Prostate gland (tissue), 2 donors: ENCODE data around the gene KLK1. TPM values are rescaled to one million over a fixed set of nuclear protein-coding genes. Genes with fewer than 3 reads are reported as not detected.
A peak's percentile ranks its signal among the peaks of the same experiment; 100 is the strongest.

Experiments used
- DNase-seq: peaks from one replicate; pipeline ENCODE4 v3.0.0-alpha.2; 2019; ENCODE audit warnings: low spot score
- H3K27ac ChIP-seq, 2 donors: fragments of 200-600 bp; sonication (generic); 2 replicates each; pipeline ENCODE4 v1.5.1; 2017 to 2019
- H3K27me3 ChIP-seq: fragments of 200-600 bp; sonication (generic); replicated peaks from 2 replicates; pipeline ENCODE4 v1.5.1; 2019; ENCODE audit not compliant: insufficient read depth
- H3K36me3 ChIP-seq, 2 donors: fragments of 200-600 bp; sonication (generic); 1 replicate in 1 of 2; 2 replicates in 1 of 2; pipeline versions ENCODE4 v1.5.1 to v1.8.1; 2017 to 2019
- H3K4me1 ChIP-seq: fragments of 200-600 bp; sonication (generic); replicated peaks from 2 replicates; pipeline ENCODE4 v1.5.1; 2019
- H3K4me3 ChIP-seq, 2 donors: fragments of 200-600 bp; sonication (generic); 2 replicates each; pipeline ENCODE4 v1.5.1; 2017 to 2019
- H3K9me3 ChIP-seq: fragments of 200-600 bp; sonication (generic); 2 replicates; pipeline ENCODE4 v1.5.1; 2017
- CTCF ChIP-seq, 4 experiments: fragments of 200-600 bp in 2 of 4; fragments of 450-650 bp in 2 of 4; sonication (generic) in 2 of 4; IDR thresholded peaks; 1 replicate in 3 of 4; 2 replicates in 1 of 4; pipeline ENCODE4 v1.5.1; 2016 to 2019; ENCODE audit warnings: antibody characterized with exemption in 4 of 4, mild to moderate bottlenecking in 2 of 4, moderate library complexity in 2 of 4
- POLR2A ChIP-seq: fragments of 450-650 bp; IDR thresholded peaks from one replicate; pipeline ENCODE4 v1.6.1; 2016; ENCODE audit warnings: antibody characterized with exemption, mild to moderate bottlenecking
- POLR2AphosphoS5 ChIP-seq: sonication (generic); formaldehyde crosslinking; IDR thresholded peaks from one replicate; pipeline ENCODE4 v1.6.1; 2017; ENCODE audit warnings: antibody characterized with exemption
- WGBS: methylation state at CpG from one replicate; pipeline ENCODE4 v1.1.5; 2018; 5-methylcytosine and 5-hydroxymethylcytosine counted together
- intact Hi-C: fragments of 100-400 bp; cut with DNase I; formaldehyde crosslinking; loops from one replicate; pipeline ENCODE4 v1.14.2; 2022
- total RNA-seq, 2 donors: library from RNA; depleted of rRNA; stranded (reverse); fragments of >200 nt; gene quantifications; one replicate each; pipeline ENCODE4 v1.1.0, GENCODE V29; 2016

KLK1 gene
- total RNA-seq = 10 to 100 TPM in 1 of 2 donors, 1 to 10 TPM in 1; 8.3 to 45.2 TPM

GRCh38 chr19:50823389-50824042, at the start of gene KLK1:
Gene KLK1 (minus strand): TSS chr19:50823787. CDS start chr19:50823748, 39 bp downstream.
- no peak within 1 kb of the TSS for H3K4me3 ChIP-seq
- TF ChIP-seq POLR2AphosphoS5 (no peak), POLR2A (no peak), CTCF (IDR thresholded peaks at IDR 0.05) (no peak)
- no peaks in the 10 kb centered on the region for H3K4me1 ChIP-seq
- intact Hi-C loops = no loop called here
- no peak for DNase-seq
- no peaks in the 10 kb centered on the region for H3K36me3 ChIP-seq
- no peak within 1 kb of the TSS for H3K27ac ChIP-seq
- no peaks in the 10 kb centered on the region for H3K27me3 ChIP-seq
- no peaks in the 10 kb centered on the region for H3K9me3 ChIP-seq
- WGBS = 57% methylated on average over 14 of the region's 14 CpGs

GRCh38 chr19:50873056-50873455, 49.5 kb upstream of the KLK1 start, which contains the start of gene KLK2:
Gene KLK2 (plus strand): TSS chr19:50873439. CDS start chr19:50873474, 35 bp downstream.
- peak within 1 kb of the TSS; percentile 97 to 99 for H3K27ac ChIP-seq
- WGBS = 34% methylated on average over 3 of the region's 3 CpGs
- peak within 1 kb of the TSS; percentile 42 to 58 for H3K4me3 ChIP-seq
- no peaks in the 10 kb centered on the region for H3K27me3 ChIP-seq
- DNase-seq = peak; percentile 87
- TF ChIP-seq CTCF (IDR thresholded peaks at IDR 0.05) = no peak
- peak; percentile 96 for TF ChIP-seq POLR2AphosphoS5
- H3K9me3 ChIP-seq = no peaks in the 10 kb centered on the region
- intact Hi-C loops = no loop called here
- peaks cover 16% of the 10 kb centered on the region for H3K4me1 ChIP-seq
- no peaks in the 10 kb centered on the region for H3K36me3 ChIP-seq

GRCh38 chr19:50870417-50871089, 47.0 kb upstream of the KLK1 start:
- peaks cover 16% of the 10 kb centered on the region for H3K4me1 ChIP-seq
- intact Hi-C loops = no loop called here
- no peak overlapping the region for H3K4me3 ChIP-seq
- no peak for DNase-seq
- no peaks in the 10 kb centered on the region for H3K27me3 ChIP-seq
- 70% methylated on average over 26 of the region's 26 CpGs for WGBS
- H3K9me3 ChIP-seq = no peaks in the 10 kb centered on the region
- peak overlapping the region; percentile 97 to 99 for H3K27ac ChIP-seq
- no peaks in the 10 kb centered on the region for H3K36me3 ChIP-seq
- TF ChIP-seq POLR2A = no peak
- no peak for TF ChIP-seq POLR2AphosphoS5
- no peak for TF ChIP-seq CTCF (IDR thresholded peaks at IDR 0.05)

GRCh38 chr19:50869479-50869878, 45.9 kb upstream of the KLK1 start:
- Histone ChIP-seq H3K4me3 (no peak overlapping the region), H3K9me3 (no peaks in the 10 kb centered on the region), H3K36me3 (no peaks in the 10 kb centered on the region), H3K27me3 (no peaks in the 10 kb centered on the region), H3K4me1 (peaks cover 16% of the 10 kb centered on the region), H3K27ac (peak overlapping the region; percentile 97 to 99)
- WGBS = 40% methylated on average over 4 of the region's 4 CpGs
- no peak for DNase-seq
- intact Hi-C loops = no loop called here
- TF ChIP-seq POLR2AphosphoS5 = peak; percentile 79
- no peak for TF ChIP-seq CTCF (IDR thresholded peaks at IDR 0.05)
